HS-27A (cell line): Measurements from ENCODE around the gene ZNF678.

Experiments
- DNase-seq: peaks from one replicate; pipeline ENCODE4 v3.0.0-alpha.2; 2012; ENCODE audit warnings: low read depth, missing footprints

The ZNF678 gene

DNA sequence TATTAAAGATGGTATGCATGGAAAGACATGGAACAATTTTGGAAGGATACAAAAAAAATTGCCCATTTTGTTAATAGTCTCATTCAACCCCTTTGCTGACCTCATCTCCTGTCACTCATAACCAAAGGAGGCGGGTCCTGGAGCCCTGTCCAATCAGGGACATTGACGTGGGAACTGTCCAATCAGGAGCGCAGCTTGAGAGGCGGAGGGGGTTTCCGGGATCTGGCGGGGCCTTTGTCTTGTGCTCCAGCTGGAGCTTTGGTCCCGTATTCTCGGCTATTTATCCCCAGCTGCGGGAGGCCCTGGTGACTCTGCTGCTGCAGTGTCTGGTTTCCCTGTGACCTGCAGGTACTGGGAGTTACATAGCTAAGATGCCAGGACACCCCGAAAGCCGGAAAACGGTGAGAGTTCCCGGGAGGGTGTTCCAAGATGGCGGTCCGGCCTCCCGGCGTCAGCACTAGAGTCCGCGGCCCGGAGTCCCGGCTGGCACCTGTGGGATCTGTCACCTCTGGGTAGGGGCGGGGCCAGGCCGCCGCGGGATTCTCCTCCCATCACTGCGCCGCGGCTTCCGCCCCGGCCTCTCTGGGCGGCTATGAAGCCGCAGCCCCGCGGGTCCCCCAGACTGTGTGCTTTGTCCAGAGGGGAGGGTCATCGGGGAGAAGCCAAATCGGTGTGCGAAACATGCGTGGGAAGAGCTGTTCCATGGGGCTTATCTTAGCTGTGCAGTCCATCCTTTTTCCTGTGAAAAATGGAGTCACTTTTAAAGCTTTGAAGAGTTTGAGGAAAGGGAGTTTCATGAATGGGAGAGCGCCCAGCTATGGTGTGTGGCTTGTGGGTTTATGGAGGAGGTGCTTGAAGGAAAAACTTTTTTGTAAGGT lies at the start of gene ZNF678:
Gene ZNF678, plus strand, starts transcription at position 233 of the 878 bp plus-strand sequence. CDS start 87,436 bp downstream, outside the sequence.
- DNase-seq = peak; percentile 90

DNA sequence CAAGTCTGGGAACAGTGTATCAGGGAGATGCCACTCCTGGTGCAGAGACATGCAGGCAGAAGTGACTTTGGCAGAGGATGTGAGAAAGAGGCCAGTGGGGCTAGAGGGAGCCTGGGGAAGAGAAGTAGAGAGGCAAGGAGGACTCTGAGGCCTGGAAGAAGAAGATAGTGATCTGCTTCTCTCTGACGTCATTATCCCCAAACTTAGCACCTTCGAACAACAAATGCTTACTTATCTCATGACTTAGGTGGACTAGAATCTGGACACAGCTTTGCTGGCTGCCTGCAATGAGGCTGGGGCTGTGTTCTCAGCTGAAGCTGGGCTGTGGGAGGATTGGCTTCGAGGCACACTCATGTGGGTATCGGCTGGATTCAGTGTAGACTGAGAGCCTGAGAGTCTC lies 44.5 kb upstream of the ZNF678 start:
- no peak for DNase-seq

DNA sequence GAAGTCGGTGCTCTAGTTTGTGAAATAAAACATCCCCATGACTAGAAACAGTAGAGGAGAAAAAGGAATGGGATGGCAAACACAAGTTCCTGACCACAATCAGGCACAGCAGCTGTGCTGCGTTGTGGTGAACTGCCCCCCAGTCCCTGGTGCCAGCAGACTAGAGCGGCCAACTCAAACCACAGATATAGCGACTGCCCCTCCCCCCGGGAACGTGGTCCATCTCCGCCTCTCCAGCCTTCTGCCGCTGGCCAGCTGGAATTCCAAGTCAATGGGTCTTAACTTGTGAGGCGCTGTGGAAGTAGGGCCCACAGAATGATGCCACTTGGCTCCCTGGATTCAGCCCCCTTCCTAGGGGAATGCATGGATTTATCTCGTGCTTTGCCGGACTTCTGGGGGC lies 41.6 kb upstream of the ZNF678 start:
- DNase-seq = no peak

DNA sequence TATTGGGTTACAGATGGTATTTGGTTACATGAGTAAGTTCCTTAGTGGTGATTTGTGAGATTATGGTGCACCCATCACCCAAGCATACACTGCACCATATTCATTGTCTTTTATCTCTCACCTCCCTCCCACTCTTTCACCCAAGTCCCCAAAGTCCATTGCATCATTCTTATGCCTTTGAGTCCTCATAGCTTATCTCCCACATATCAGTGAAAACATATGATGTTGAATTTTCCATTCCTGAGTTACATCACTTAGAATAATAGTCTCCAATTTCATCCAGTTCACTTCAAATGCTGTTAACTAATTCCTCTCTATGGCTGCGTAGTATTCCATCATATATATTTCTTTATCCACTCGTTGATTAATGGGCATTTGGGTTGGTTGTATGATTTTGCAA lies 36.8 kb upstream of the ZNF678 start:
- DNase-seq = no peak

DNA sequence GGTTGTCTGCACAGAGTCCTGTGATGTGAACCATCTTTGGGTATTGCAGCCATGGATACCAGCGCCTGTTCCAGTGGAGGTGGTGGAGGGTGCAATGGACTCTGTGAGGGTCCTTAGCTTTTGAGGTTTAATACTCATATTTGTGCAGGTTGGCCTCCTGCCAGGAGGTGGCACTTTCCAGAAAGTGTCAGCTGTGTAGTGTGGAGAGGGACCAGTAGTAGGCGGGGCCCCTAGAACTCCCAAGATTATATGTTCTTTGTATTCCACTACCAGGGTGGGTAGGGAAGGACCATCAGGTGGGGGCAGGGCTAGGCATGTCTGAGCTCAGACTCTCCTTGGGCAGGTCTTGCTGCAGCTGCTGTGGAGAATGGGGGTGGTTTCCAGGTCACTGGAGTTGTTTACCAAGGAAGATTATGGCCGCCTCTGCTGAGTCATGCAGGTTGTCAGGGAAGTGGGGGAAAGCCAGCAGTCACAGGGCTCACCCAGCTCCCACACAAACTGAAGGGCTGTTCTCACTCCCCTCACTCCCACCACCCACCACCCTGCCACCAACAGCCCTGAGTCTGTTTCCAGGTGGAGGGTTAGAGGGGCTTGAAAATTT lies 31.2 kb upstream of the ZNF678 start:
- no peak for DNase-seq

DNA sequence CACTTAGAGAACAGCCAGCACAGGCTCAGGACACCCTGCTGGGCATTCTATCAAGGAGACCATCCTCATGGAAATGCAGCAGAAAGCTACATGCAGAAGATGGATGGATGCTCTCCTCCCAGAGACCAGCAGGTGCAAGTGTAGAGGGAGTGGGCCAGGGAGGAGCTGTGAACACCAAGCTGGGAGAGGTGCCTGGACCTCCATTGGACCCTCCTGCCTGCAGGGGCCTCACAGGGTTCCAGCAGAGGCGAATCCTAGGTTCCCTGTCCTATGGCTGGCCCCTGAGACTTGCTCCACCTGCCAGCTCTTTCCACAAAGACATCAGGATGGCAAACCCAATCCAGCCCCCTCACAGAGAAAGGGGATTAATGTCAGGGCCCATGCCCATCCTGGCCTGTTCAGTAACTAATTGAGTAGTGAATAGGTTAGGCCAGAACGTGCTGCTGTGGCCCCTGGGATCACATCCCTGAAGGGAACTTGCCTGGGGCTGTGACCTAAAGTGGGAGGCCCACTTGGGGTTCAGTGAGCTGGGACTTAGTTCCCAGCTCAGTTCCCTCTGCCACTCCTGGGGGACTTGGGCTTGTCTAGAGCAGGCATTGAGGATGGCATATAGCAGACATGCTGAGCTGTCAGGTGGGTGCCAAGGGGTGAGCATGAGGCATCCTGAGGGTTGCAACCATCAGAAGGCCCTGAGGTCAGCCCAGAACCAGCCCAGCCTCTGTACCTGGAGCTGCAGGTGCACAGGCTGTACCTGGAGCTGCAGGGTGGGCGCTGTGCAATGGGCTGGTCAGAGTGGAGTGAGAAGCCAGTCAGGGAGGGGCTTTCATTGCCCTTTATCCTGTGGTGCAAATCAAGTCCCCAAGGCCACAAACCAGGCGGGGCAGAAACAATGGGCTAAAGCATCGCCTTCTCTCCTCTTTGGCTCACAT lies 22.9 kb upstream of the ZNF678 start:
- DNase-seq = no peak

DNA sequence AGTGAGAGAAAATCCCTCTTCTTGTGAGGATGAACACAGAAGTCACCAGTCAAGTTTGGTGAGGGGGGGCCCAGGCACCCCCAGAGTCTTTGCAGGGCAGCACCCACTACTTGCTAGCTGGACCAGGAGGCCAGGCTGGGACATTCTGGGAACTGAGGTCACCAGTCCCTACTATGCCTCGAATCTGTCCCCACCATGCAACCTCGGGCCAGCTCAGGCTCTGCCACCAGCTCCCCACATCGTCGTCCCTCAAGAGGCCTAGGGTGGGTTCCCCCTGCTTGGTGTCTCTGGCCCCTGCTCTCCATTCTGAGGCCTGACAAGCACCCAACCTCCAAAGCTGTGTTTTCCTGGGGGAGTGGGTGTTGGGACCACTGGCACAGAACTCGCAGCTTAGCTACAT lies 22.2 kb upstream of the ZNF678 start:
- no peak for DNase-seq

DNA sequence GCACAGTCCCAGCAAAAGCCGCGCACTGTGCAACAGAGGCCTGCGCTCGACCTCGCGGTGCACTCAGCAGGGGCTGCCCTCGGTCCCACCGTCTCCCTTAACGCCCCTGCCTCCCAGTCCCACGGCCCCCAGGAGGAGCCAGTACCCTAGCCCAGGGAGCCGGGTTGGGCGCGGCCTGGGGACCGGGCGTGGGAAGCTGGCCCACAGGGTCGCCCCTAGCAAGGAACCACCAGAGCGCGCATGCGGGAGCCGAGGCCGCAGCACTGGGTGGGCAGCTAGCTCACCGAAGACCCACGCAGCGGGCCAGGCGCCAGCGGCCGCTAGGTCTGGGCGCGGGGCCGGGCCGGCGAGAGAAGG lies 21.6 kb upstream of the ZNF678 start:
- DNase-seq = no peak

DNA sequence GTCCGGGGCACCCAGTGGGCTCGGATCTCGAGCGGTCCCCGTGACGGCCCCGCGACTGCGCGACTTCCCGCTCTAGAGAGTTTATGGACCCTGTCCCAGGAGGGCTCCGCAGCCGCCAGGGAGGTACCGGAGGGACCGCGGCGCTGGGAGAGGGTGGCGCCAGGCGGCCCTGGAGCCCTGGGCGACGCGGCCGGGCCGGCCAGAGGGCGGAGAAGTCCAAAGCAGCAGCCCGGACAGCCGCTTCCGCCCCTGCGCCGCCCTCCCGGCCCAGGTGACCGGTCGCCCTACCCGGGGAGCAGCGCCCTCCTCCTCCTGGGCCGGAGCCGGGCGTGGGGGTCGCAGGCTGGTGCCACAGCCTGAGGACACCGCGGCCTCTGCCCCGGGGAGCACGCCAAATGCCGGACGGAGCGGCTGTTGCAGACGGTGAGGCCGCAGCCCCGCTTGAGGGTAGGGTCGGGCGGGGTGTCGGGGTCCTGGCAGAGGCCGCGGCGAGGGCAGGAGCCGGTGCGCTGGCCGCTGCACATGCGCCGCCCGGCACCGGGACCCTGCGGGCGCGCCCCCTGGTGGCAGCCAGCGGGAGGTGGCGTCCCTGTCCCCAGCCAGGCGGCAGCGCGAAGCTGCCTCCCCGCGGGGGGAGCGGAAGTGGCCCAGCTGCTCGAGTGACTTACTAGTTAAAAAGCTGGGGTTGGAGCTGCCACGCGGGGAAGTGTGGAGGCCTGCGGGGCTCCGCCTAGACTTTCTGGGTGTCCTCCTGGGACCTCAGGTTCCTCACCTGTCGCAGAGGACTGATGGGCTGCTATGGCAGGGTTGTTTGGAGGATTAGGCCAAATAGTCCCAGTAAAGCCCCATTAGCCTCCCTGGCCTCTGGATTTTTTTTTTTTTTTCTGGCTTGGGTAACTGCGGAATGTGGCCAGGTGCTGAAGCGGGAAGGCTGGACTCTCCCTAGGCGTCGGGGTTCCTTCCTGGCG lies 20.9 kb upstream of the ZNF678 start:
- DNase-seq = peak; percentile 49

DNA sequence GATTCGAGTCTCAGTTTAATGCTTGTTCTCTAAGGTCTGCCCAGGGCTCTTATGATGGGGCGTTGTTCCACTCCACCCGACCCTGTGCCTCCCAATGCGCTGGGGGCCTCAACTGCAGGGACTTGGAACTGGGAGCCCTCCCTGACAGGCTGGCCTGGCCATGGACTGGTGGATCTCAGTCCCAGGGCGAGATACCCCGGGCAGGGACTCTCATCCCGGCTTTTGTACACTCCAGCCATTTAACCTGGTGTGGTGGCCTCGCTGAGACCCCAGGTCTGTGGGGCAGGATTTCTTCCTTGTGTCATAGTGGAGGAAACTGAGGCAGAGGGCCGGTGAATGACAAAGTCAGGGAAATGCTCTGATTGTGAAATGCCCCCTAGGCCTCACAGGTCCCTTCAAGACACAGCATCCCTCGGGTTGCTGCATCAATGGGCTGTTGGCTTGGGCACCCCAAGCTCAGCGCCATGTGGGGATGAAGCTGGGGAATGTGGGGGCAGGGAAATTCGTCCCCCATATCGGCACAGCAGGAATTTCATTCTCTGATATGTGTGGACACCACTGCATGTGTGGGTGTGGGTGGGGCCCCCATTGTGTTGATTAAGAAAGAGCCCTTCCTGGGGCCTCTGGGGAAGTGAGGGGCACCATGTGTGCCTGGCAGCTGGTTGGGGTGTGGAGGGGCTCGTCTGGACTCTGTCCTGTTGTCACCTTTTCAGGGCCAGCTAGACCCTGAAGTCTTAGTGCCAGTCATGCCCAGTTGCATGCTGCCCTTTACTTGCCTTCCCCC lies 19.9 kb upstream of the ZNF678 start:
- no peak for DNase-seq

DNA sequence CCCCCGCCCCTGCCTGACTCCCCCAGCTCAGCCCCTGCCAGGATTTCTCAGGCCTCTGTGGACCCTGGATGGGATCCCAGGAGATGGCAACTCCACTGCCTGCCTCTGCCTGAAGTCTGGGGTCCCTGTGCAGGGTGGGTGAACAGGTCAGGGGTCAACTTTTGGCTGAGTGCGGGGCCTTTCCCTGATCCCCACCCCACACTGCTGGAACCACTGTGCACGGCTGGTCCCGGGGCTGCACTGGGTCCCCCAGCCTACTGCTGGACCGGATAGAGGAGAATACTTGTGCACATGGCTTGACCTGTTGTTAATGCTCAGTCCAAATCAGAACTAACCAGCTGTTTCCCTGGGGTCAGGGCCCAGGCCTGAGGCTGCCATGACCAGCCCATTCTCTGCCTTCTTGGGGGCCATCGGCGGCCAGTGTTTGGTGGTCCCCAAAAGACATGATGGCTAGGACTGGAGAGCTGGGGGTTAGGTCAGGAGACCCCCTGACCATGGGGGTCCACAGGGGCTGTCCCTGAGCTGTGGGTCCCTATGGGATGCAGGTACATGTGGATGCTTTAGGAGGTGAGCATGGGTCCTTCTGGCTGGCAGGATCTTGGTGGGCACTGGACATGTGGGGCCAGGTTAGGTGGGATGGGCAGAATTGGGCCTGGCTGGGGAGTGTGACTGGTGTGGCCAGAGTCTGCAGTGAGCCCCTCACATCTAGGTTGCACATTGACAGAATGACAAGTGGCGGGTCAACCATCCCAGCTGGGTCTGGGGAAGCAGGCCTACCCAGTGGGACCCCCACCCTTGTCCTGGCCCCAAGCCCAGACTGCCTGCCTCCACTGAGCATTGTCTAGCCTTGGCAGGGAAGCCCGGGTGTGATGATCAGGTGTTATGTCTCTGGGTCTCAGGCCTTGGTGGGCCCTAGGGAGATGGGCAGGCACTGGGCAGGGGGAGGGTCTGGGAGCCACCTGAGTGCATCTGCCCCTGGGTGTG lies 19.0 kb upstream of the ZNF678 start:
- DNase-seq = no peak

DNA sequence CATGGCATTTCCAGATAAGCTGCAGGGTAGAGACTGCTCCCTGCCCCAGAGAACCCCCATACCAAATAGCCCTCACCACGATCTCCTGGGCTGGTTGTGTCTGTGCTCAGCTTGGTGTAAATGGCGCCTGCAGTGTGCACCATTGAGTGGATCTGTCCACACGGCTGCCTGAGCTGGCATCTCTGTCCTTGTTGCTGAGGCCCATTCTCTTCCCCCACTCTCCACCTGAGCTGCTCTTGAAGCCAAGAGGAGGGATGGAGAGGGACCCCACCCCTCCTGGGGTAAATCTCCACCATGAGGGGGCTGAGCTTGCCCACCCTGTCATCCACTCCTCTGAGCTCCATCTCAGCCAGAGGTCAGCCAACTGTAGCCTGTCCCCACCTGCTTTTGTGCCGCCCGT lies 18.0 kb upstream of the ZNF678 start:
- DNase-seq = no peak

DNA sequence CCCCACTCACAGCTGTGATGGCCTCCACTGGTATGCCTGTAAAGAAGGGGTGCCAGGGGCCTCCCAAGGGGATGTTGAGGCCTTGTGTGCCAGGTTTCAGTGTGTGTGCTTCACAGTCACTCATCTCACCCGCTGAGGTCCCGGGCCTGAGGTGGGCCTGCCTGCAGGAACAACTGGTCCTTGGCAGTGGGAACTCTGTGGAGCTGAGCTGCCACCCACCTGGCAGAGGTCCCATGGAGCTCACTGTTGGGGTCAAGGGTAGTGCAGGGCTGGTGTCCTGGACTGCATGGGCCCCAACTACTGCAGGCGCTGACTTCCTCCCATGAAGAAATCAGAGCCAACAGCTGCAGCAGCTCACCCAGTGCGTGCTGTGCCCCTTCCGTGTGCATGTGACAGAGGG lies 17.3 kb upstream of the ZNF678 start:
- DNase-seq = no peak

DNA sequence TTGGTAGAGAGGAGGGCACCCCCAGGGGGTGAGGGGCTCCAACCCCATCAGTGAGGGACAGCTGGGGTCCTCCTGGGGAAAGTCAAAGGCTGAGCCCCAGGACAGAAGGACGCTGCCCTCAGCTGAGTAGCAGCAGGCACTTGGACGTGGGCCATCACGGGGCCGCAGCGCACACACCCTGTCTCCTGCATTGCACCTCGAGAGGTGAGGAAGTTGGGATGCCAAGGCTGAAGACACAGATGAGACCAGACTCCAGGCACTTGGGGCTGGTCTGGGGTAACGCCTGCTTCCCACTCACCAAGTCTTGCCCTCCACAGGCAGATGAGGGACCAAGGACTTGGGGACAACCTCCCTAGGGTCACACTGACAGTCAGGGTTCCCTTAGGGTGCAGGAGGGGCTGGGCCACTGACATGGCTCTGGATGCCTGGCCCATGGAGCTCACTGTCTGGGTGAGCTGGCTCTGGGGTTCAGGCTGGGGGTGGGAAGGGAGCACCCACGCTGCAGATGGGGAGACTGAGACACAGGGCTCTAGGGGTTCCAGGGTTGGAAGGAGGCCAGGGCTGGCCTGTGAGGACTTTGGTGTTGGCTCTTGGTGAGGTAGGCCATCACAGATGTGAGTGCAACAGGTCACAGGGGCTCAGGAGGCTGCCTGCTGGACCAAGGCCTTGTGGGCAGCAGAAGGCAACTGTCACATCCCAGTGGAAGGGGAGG lies 16.6 kb upstream of the ZNF678 start:
- no peak for DNase-seq

DNA sequence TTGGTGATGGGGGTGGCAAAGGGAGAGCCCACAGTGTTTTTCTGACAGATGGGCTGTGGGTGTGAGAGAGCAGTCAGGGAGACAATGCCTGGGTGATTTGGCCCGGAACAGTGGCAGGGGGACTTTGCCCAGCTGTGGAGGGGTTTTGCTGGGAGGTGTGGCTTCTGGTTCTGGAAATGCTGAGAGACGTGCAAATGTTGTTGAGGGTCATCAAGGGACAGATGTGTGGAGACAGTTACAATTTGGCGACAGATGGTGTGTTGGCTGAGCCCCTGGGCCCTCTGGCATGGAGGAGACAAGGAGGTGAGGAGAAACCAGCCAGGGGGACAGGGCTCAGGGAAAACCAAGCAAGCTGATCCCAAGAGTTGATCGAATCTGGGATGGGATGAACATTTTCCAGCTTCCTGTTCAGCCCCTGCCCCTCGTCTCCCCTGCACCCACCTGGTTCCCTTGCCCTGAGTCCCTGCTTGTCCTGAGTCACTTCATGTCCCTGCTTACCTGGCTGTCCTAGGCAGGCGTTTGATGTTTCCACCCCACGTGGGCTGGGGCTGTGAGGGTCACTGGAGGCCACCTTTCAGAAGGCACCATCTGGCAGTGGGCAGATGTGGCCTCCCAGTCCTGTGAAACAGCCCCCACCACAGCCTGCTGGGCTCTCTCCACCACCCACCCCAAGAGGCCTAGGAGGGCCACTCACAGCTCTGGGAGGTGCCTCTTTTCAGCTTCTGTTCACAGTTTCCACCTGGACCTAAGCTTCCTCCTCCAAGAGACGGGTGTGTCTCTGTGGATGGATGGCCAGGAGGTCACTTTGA lies 15.8 kb upstream of the ZNF678 start:
- no peak for DNase-seq

DNA sequence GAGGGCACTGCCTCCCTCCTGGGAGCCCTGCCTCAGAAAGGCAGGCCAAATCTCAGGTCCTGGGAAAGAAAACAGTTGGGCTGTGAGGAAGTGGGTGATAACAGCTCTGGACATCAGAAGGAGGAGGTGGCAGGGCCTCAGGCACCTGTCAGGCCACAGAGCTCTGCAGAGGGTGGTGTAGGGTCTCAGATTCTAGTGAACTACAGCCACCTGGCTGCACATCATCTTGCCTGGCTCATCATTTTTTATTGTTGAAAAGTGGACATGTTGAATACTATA lies 15.3 kb upstream of the ZNF678 start:
- DNase-seq = no peak

DNA sequence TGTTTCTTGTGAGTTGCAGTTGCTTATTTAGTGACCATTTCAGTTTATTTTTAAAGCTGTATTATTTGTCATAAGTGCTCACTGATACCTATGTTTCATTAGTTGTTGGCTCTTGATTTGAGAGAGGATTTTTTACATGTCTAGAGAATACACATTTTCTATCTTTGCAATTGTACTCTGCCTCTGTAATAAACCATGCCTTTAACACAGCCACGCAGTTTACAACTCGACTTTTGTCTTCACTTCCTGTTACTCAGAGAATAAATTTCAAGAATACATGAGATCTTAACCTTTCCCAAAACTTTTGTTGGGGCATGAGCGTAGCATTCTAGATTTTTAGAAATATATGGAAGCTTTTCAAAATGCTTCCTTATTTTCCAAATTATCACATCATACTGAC lies 14.9 kb upstream of the ZNF678 start:
- DNase-seq = no peak

DNA sequence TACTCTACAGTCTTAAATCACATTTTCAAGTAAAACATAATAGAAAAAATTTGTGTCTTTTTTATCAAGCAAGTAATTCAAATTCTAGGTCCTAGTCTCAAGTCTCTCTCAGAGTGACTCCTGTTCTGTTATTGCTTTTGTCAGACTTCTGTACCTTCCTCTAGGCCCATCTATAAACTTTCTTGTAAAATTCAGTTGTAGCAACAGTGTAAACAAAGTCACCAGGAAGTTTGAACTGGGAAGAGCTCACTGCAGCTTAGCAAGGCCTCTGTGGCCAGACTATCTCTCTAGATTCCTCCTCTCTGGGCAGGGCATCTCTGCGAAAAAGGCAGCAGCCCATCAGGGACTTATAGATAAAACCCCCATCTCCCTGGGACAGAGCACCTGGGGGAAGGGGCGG lies 13.5 kb upstream of the ZNF678 start:
- no peak for DNase-seq
